Skin epidermis (tissue), 12 donors: ENCODE data around the gene TRIM38.

Experiments used
- H3K27ac ChIP-seq, 21 experiments: fragments of 200-600 bp; sonication (generic) in 11 of 21; one replicate each; pipeline ENCODE4 v1.5.0; 2020; ENCODE audit warnings: mild to moderate bottlenecking in 3 of 21, inconsistent platforms in 2 of 21, moderate library complexity in 2 of 21
- H3K4me3 ChIP-seq, 7 experiments: fragments of 200-600 bp; sonication (generic) in 2 of 7; one replicate each; pipeline ENCODE4 v1.5.0; 2020; ENCODE audit warnings: inconsistent platforms in 2 of 7, mild to moderate bottlenecking in 2 of 7, moderate library complexity in 1 of 7

The TRIM38 gene

DNA sequence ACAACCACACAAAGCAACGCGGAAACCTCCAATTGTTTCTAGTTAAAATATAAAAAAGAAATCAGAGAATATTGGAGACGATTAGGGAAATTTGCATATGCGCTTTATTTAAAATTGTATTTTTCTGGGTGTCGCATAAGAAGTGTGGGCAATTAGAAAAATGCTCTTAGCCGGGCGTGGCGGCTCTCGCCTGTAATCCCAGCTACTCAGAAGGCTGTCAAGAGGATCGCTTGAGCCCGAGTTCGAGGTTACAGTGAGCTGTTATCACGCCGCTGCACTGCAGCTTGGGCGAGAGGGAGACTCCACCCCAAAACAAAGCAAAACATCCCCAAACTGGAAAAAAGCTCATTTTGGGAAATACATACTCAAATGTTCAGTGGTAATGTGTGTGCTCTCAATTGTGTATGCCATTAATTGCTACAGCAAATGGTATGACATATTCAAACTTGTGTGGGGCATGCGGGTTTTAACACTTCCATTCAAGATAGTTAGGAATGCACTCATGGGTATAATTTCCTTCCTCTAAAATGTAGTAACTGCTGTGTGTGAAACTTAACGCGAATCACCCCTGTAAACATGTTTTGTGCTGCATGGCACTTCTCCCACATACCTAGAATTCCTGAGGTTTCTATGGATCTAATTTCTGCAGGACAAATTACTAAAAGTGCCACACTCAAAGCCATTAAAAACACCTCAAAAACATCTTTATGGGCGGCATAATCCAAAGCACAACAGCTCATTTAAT lies 69.9 kb downstream of the TRIM38 start:
- Histone ChIP-seq H3K4me3 (peak overlapping the region; percentile 37 to 63 (median 44)), H3K27ac (peak overlapping the region in 20 of 21 experiments; percentile 23 to 83 (median 66))

DNA sequence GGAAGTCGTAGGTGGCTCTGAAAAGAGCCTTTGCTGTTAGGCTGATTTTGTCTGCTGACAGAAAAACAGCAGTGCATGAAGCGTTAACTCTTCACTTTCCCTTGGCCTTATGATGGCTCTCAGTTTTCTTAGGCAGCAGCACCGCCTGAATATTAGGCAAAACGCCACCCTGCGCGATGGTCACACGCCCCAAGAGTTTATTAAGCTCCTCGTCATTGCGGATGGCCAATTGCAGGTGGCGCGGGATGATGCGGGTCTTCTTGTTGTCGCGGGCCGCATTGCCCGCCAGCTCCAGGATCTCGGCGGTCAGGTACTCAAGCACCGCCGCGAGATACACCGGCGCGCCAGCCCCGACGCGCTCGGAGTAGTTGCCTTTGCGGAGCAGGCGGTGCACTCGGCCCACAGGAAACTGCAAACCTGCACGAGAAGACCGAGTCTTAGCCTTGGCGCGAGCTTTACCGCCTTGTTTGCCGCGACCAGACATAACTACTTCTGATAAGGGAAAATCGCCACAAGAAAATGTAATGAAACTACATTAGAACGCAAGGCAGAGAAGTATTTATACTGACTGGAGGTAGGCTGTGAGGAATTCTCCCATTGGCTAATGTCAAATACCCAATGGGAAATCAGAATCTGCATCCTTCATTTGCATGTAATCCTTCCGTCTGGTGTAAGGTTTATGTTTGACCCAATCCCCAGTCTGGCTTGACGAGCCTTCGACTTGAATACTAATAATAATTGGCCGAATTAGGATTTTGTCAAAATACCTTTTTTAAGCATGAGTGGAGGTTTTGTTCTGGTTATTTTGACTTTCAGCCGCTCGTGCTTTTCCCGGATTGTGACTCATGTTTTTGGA lies 70.7 kb downstream of the TRIM38 start:
- peak overlapping the region; percentile 37 to 63 (median 44) for H3K4me3 ChIP-seq
- peak overlapping the region in 20 of 21 experiments; percentile 14 to 83 (median 66) for H3K27ac ChIP-seq

DNA sequence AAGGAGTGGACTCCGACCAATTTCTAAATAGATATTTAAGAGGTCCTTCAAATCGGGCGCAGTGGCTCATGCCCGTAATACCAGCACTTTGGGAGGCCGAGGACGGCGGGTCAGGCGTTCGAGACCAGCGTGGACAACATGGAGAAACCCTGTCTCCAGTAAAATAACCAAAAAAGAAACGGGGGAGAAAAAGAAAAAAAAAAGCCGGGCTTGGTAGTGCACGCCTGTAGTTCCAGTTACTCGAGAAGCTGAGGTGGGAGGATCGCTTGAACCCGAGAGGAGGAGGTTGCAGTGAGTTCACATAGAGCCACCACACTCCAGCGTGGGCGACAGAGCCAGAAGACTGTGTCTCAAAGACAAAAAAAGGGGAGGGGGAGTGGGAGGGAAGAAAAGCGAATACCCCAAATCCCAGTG lies 71.3 kb downstream of the TRIM38 start:
- Histone ChIP-seq H3K27ac (peak overlapping the region in 18 of 21 experiments; percentile 4 to 83 (median 62)), H3K4me3 (peak overlapping the region; percentile 37 to 63 (median 44))

DNA sequence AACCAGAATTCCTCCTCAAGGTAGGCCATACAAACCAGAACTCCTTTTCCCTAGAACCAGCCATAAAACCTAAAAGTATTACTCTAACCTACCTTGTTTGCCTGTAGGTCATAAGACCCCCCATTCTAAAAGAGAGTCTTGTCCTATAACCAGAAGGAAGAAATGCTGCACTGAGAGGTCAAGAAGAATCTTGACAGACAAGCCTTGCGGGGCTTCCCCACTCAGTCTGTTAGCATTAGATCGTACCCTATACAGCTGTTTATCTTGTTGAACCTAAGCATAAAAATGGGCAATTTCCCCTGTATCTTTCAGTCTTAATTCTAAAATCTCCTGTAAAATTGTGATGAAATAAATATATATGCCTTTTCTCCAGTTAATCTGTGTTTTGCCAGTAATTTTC lies 72.3 kb downstream of the TRIM38 start:
- Histone ChIP-seq H3K27ac (no peak overlapping the region), H3K4me3 (no peak overlapping the region)
